H1 (cell line): ENCODE results near the gene HSPA1B. TPM values are rescaled to one million over a fixed set of nuclear protein-coding genes. Genes with fewer than 3 reads are reported as not detected.

Experiments
- CTCF ChIA-PET: fragments of 300-600 bp; sonication (Branson Sonifier 250); formaldehyde crosslinking; loops from one replicate; lab custom pipeline; 2021; ENCODE audit not compliant: partially characterized antibody; lab: Charles Lee
- POLR2A ChIA-PET: fragments of 300-600 bp; sonication (Branson Sonifier 250); formaldehyde crosslinking; loops from one replicate; lab custom pipeline; 2021; ENCODE audit warnings: inconsistent platforms; ENCODE audit not compliant: partially characterized antibody; lab: Charles Lee
- DNase-seq, 2 experiments: peaks; one replicate each; pipeline versions ENCODE4 v3.0.0 to v3.0.0-alpha.2; 2010 to 2022; ENCODE audit warnings: low spot score in 2 of 2, low read depth in 1 of 2, mixed read lengths in 1 of 2
- FAIRE-seq: peaks from 2 replicates; lab custom pipeline; 2011; peaks lifted over from hg19 to GRCh38; lab: Jason Lieb, UNC
- H2AFZ ChIP-seq: 2 replicates; pipeline ENCODE4 v1.8.1; 2012; ENCODE audit warnings: low read length, inconsistent platforms
- H2AK5ac ChIP-seq: 2 replicates; pipeline ENCODE4 v1.6.1; 2013; ENCODE audit warnings: low read depth, low read length
- H2BK120ac ChIP-seq: replicated peaks from 2 replicates; pipeline ENCODE3; 2013; ENCODE audit warnings: low read depth, low read length, inconsistent platforms
- H2BK12ac ChIP-seq: 2 replicates; pipeline ENCODE4 v1.6.1; 2013; ENCODE audit warnings: low read depth, low read length
- H2BK15ac ChIP-seq: 2 replicates; pipeline ENCODE4 v1.6.1; 2013; ENCODE audit warnings: low read length
- H2BK20ac ChIP-seq: 2 replicates; pipeline ENCODE4 v1.6.1; 2013; ENCODE audit warnings: low read length
- H2BK5ac ChIP-seq: 2 replicates; pipeline ENCODE4 v1.6.1; 2013; ENCODE audit warnings: low read depth, low read length
- H3K14ac ChIP-seq: 2 replicates; pipeline ENCODE4 v1.6.1; 2013; ENCODE audit warnings: inconsistent platforms; ENCODE audit not compliant: insufficient read length
- H3K18ac ChIP-seq: 2 replicates; pipeline ENCODE4 v1.6.1; 2013; ENCODE audit warnings: low read length; ENCODE audit errors: extremely low read depth
- H3K23ac ChIP-seq: 2 replicates; pipeline ENCODE4 v1.6.1; 2013; ENCODE audit warnings: inconsistent platforms; ENCODE audit not compliant: insufficient read length
- H3K23me2 ChIP-seq: 2 replicates; pipeline ENCODE4 v1.6.1; 2013; ENCODE audit warnings: low read depth, low read length
- H3K27ac ChIP-seq: 2 replicates; pipeline ENCODE4 v1.6.1; 2011; ENCODE audit warnings: low read depth, low read length, inconsistent platforms
- H3K27me3 ChIP-seq, 4 experiments: replicated peaks in 1 of 4; 1 replicate in 1 of 4; 2 replicates in 3 of 4; pipeline versions ENCODE4 v1.6.1 to v1.8.1; 2011 to 2013; ENCODE audit warnings: low read length in 3 of 4, mild to moderate bottlenecking in 3 of 4, inconsistent platforms in 2 of 4, mixed read lengths in 2 of 4, moderate library complexity in 1 of 4; ENCODE audit not compliant: control insufficient read depth in 3 of 4, insufficient read depth in 3 of 4; ENCODE audit errors: extremely low read depth in 1 of 4
- H3K36me3 ChIP-seq, 4 experiments: 2 replicates each; pipeline versions ENCODE4 v1.6.1 to v1.8.1; 2011 to 2013; ENCODE audit warnings: mild to moderate bottlenecking in 4 of 4, low read length in 3 of 4, moderate library complexity in 2 of 4, control low read depth in 1 of 4, inconsistent platforms in 1 of 4; ENCODE audit not compliant: insufficient read depth in 4 of 4, control insufficient read depth in 2 of 4
- H3K4ac ChIP-seq: replicated peaks from 2 replicates; pipeline ENCODE3; 2013; ENCODE audit warnings: low read length, low read depth, mixed read lengths, inconsistent platforms; ENCODE audit not compliant: insufficient read length
- H3K4me1 ChIP-seq, 4 experiments: replicated peaks in 1 of 4; 1 replicate in 1 of 4; 2 replicates in 3 of 4; pipeline versions ENCODE4 v1.6.1 to v1.8.1; 2011 to 2013; ENCODE audit warnings: low read length in 3 of 4, inconsistent platforms in 2 of 4, mixed read lengths in 1 of 4; ENCODE audit not compliant: insufficient read depth in 4 of 4, control insufficient read depth in 3 of 4
- H3K4me2 ChIP-seq, 2 experiments: 2 replicates each; pipeline versions ENCODE4 v1.6.1 to v1.8.1; 2011 to 2013; ENCODE audit warnings: low read depth in 2 of 2, low read length in 2 of 2, control low read depth in 1 of 2, inconsistent platforms in 1 of 2, mild to moderate bottlenecking in 1 of 2; ENCODE audit not compliant: insufficient read depth in 1 of 2
- H3K4me3 ChIP-seq, 4 experiments: fragments of 200-600, 300-600 bp in 1 of 4; sonication (generic), shearing (Covaris generic), sonication (Bioruptor Twin) in 1 of 4; 2 replicates each; pipeline versions ENCODE4 v1.5.1 to v1.8.1; 2011 to 2016; ENCODE audit warnings: low read length in 4 of 4, low read depth in 3 of 4, control low read depth in 2 of 4, inconsistent platforms in 2 of 4, mild to moderate bottlenecking in 2 of 4, mixed read lengths in 1 of 4, moderate library complexity in 1 of 4; ENCODE audit not compliant: insufficient read depth in 2 of 4; ENCODE audit errors: extremely low read depth in 1 of 4
- H3K56ac ChIP-seq: replicated peaks from 2 replicates; pipeline ENCODE3; 2013; ENCODE audit warnings: low read depth, mild to moderate bottlenecking, mixed read lengths, low read length, inconsistent platforms; ENCODE audit not compliant: insufficient read length
- H3K79me1 ChIP-seq: 2 replicates; pipeline ENCODE4 v1.6.1; 2013; ENCODE audit warnings: low read depth, low read length, control low read depth
- H3K79me2 ChIP-seq, 2 experiments: 2 replicates each; pipeline versions ENCODE4 v1.6.1 to v1.8.1; 2012 to 2013; ENCODE audit warnings: low read length in 2 of 2, mild to moderate bottlenecking in 2 of 2, inconsistent platforms in 1 of 2; ENCODE audit not compliant: insufficient read depth in 2 of 2, control insufficient read depth in 1 of 2
- H3K9ac ChIP-seq, 4 experiments: replicated peaks in 1 of 4; 1 replicate in 1 of 4; 2 replicates in 3 of 4; pipeline versions ENCODE4 v1.6.1 to v1.8.1; 2011 to 2013; ENCODE audit warnings: low read depth in 3 of 4, low read length in 3 of 4, control low read depth in 2 of 4, mild to moderate bottlenecking in 2 of 4, moderate library complexity in 2 of 4, inconsistent platforms in 1 of 4; ENCODE audit errors: extremely low read depth in 1 of 4
- H3K9me3 ChIP-seq, 2 experiments: 2 replicates each; pipeline versions ENCODE4 v1.6.1 to v1.8.1; 2012 to 2013; ENCODE audit warnings: mild to moderate bottlenecking in 2 of 2, moderate library complexity in 2 of 2, control low read depth in 1 of 2, inconsistent platforms in 1 of 2, low read depth in 1 of 2, low read length in 1 of 2, mixed read lengths in 1 of 2; ENCODE audit not compliant: insufficient read depth in 2 of 2
- H4K20me1 ChIP-seq, 2 experiments: replicated peaks in 1 of 2; 2 replicates each; pipeline versions ENCODE3 to v1.8.1; 2011 to 2013; ENCODE audit warnings: inconsistent platforms in 2 of 2, low read length in 2 of 2, mild to moderate bottlenecking in 1 of 2; ENCODE audit not compliant: insufficient read depth in 2 of 2, control insufficient read depth in 1 of 2
- H4K5ac ChIP-seq: 2 replicates; pipeline ENCODE4 v1.6.1; 2013; ENCODE audit warnings: low read length, low read depth, mixed read lengths, inconsistent platforms; ENCODE audit not compliant: insufficient read length
- H4K8ac ChIP-seq: 2 replicates; pipeline ENCODE4 v1.8.0; 2013; ENCODE audit warnings: mild to moderate bottlenecking, moderate library complexity, low read length, inconsistent platforms; ENCODE audit not compliant: insufficient read depth; ENCODE audit errors: extremely low read depth
- H4K91ac ChIP-seq: replicated peaks from 2 replicates; pipeline ENCODE3; 2013; ENCODE audit warnings: low read length, mixed read lengths, inconsistent platforms; ENCODE audit not compliant: insufficient read length
- HDAC2 ChIP-seq, 2 experiments: fragments of 300-600 bp in 1 of 2; sonication (generic) in 1 of 2; IDR thresholded peaks; 2 replicates each; pipeline ENCODE4 v1.6.1; 2011 to 2012; ENCODE audit warnings: low read depth in 2 of 2, low read length in 2 of 2, mild to moderate bottlenecking in 2 of 2, moderate library complexity in 2 of 2, borderline replicate concordance in 1 of 2, inconsistent platforms in 1 of 2
- KDM4A ChIP-seq: IDR thresholded peaks from one replicate; pipeline ENCODE4 v1.7.1; 2012; ENCODE audit warnings: low read depth, mild to moderate bottlenecking, moderate library complexity, low read length, inconsistent platforms; ENCODE audit not compliant: severe bottlenecking
- SP4 ChIP-seq: IDR thresholded peaks from 2 replicates; pipeline ENCODE4 v1.6.1; 2012; ENCODE audit warnings: low read length, inconsistent platforms
- SRF ChIP-seq: IDR thresholded peaks from 2 replicates; pipeline ENCODE4 v1.6.1; 2011; ENCODE audit warnings: mild to moderate bottlenecking, low read depth, low read length, moderate library complexity
- TAF7 ChIP-seq: optimal IDR thresholded peaks from 2 replicates; pipeline ENCODE3; 2011; ENCODE audit warnings: low read depth, mild to moderate bottlenecking, inconsistent platforms, low read length, moderate library complexity, borderline replicate concordance
- TEAD4 ChIP-seq: IDR thresholded peaks from 2 replicates; pipeline ENCODE4 v1.6.1; 2012; ENCODE audit warnings: low read depth, low read length, inconsistent platforms, mixed read lengths
- WGBS, 2 experiments: shearing (Covaris generic) in 1 of 2; methylation state at CpG; one replicate each; pipeline versions ENCODE4 v1.1.6 to v1.1.7; 2013 to 2015; ENCODE audit warnings: low lambda C conversion rate in 2 of 2, mixed read lengths in 2 of 2, inconsistent platforms in 1 of 2, low coverage in 1 of 2, missing lambda C conversion rate in 1 of 2; ENCODE audit not compliant: insufficient replicate concordance in 2 of 2, insufficient coverage in 1 of 2, insufficient read length in 1 of 2; ENCODE audit errors: extremely low coverage in 1 of 2, missing lambda C conversion rate in 1 of 2; 5-methylcytosine and 5-hydroxymethylcytosine counted together
- polyA plus RNA-seq, 7 experiments: library from polyadenylated mRNA; depleted of rRNA in 3 of 7; stranded (reverse) in 5 of 7; unstranded in 2 of 7; fragments of >200 nt in 5 of 7; fragments of 200-250 nt in 2 of 7; gene quantifications; 1 replicate in 5 of 7; 2 replicates in 1 of 7; 4 replicates in 1 of 7; pipeline versions ENCODE4 v1.2.1 to v1.2.3, GENCODE V29; 2011 to 2013; ENCODE audit warnings: missing spikeins in 2 of 7, mixed read lengths in 2 of 7
- total RNA-seq: library from RNA; stranded (reverse); fragmentation: NEBNext Ultra II Directional; extraction: Animal tissue kit (Norgen Biotek cat#: 25700); gene quantifications from 2 replicates; pipeline ENCODE4 v1.2.1, GENCODE V29; 2021

HSPA1B gene
- total and polyA plus RNA-seq, 2 of the 8 experiments (the other 6 are each of a cell fraction or from before 2014, with no cell fraction given) = 36.6 to 76.6 TPM

DNA sequence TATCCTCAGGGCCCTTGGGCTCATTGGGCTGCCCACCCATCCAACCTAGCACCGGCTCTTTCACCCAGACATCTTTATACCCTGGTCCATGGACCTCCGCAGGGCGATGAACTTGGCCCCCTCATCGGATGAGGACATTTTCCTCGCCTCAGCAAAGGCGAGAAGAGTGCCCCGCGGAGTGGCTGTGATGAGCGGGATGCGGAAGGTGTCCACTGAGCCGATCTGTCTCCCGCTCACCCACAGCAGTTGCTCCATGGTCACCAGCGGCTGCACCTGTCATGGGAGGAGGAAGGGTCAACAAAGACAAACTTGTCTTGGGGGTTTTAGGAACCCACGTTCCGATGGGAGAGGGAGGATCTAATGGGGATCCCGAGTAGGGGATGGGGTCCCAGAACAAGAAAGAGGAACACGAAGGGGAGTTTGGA lies 34.4 kb downstream of the HSPA1B start:
- no peak for DNase-seq
- H3K9me3 ChIP-seq = no peaks in the 10 kb centered on the region
- CTCF ChIA-PET = interaction anchor here (1.6 kb wide), 1 partner anchor 10 kb away, joined by 4 read pairs; no protein-coding TSS in a partner anchor
- no peak for FAIRE-seq
- TF ChIP-seq TEAD4 (no peak), TAF7 (no peak), SP4 (no peak), KDM4A (no peak), SRF (no peak), HDAC2 (IDR thresholded peaks at IDR 0.05; ENCODE audit: borderline replicate concordance in 1 of 2, low read depth in 2 of 2, low read length in 2 of 2) (no peak)
- TF ChIP-seq, all 59 proteins: peak for 0
- H2AFZ ChIP-seq = no peak overlapping the region
- H2BK12ac ChIP-seq = no peak overlapping the region
- peaks cover 0 to 12% (median 0%) of the 10 kb centered on the region in 4 experiments; a peak in 4 of 7 replicates for H3K4me1 ChIP-seq
- no peak overlapping the region for H3K14ac ChIP-seq
- no peak overlapping the region for H2BK5ac ChIP-seq
- no peak overlapping the region for H4K5ac ChIP-seq
- peak overlapping the region; percentile 15; the same call in 1 of the 2 replicates for H2AK5ac ChIP-seq
- 0 out of 2 replicates have a peak, but pooled peaks cover 2% of the 10 kb centered on the region for H3K79me1 ChIP-seq
- POLR2A ChIA-PET = interaction anchor here (1.2 to 6.7 kb wide), 9 partner anchors 14 to 122 kb away, joined by 3 to 71 read pairs (median 12); partner anchors contain the start of genes EHMT2, HSPA1A, HSPA1L and MSH5
- no peak overlapping the region for H4K91ac ChIP-seq
- WGBS, 2 experiments = 62% methylated on average over 17 of the region's 17 CpGs; no CpG with 5 or more reads in 1 of the 2 experiments
- H3K56ac ChIP-seq = peak overlapping the region; percentile 12
- no peak overlapping the region for H3K18ac ChIP-seq
- H4K20me1 ChIP-seq = no peaks in the 10 kb centered on the region
- H2BK120ac ChIP-seq = no peak overlapping the region
- H2BK20ac ChIP-seq = no peak overlapping the region
- H3K36me3 ChIP-seq = peaks cover 0 to 17% (median 3%) of the 10 kb centered on the region in 4 experiments; a peak in 5 of 8 replicates
- H3K4me2 ChIP-seq = peak overlapping the region; percentile 92 to 98
- peak overlapping the region; percentile 70 to 79 (median 75) for H3K4me3 ChIP-seq
- peak overlapping the region; percentile 44 for H3K4ac ChIP-seq
- peaks cover 8% of the 10 kb centered on the region; the same call in 1 of the 2 replicates for H3K23me2 ChIP-seq
- H3K9ac ChIP-seq = peak overlapping the region in 3 of 4 experiments; percentile 62 to 64 (median 63); a peak in 3 of 7 replicates
- no peak overlapping the region for H3K23ac ChIP-seq
- H3K79me2 ChIP-seq = no peaks in the 10 kb centered on the region
- H3K27ac ChIP-seq = no peak overlapping the region
- no peak overlapping the region for H2BK15ac ChIP-seq
- H4K8ac ChIP-seq = no peak overlapping the region
- H3K27me3 ChIP-seq = 0 out of 7 replicates have a peak, but pooled peaks cover 0 to 3% (median 0%) of the 10 kb centered on the region in 4 experiments
